Brain microvascular endothelial cell (primary cell): ENCODE data around the gene MRPL33.
A peak's percentile ranks its signal among the peaks of the same experiment; 100 is the strongest.

Experiments
- DNase-seq: peaks from one replicate; pipeline ENCODE4 v3.0.0-alpha.2; 2020
- H3K27ac ChIP-seq: fragments of 250-450 bp; sonication (Bioruptor Pico); 2 replicates; pipeline ENCODE4 v1.5.1; 2020; ENCODE audit warnings: mild to moderate bottlenecking, moderate library complexity
- H3K27me3 ChIP-seq: fragments of 250-450 bp; sonication (Bioruptor Pico); replicated peaks from 2 replicates; pipeline ENCODE4 v1.5.1; 2020; ENCODE audit warnings: mild to moderate bottlenecking
- H3K36me3 ChIP-seq: fragments of 250-450 bp; sonication (Bioruptor Pico); replicated peaks from 2 replicates; pipeline ENCODE4 v1.5.1; 2020; ENCODE audit warnings: mild to moderate bottlenecking
- H3K4me3 ChIP-seq: 2 replicates; pipeline ENCODE4 v1.5.1; 2011; ENCODE audit warnings: low read depth, mild to moderate bottlenecking, control low read depth, low read length, moderate library complexity
- in situ Hi-C: cut with HindIII; loops from 2 replicates; pipeline ENCODE4 v1.10.0; 2017; ENCODE audit warnings: low sequenced_read_pairs, low pct_ligation_motif_present
- TF ChIP-seq, protein P1 (sequence below): IDR thresholded peaks from 2 replicates; pipeline ENCODE4 v1.5.1; 2011; ENCODE audit warnings: low read depth, mild to moderate bottlenecking, moderate library complexity, low read length, control low read depth, inconsistent platforms; ENCODE audit errors: missing control alignments

The MRPL33 gene

DNA sequence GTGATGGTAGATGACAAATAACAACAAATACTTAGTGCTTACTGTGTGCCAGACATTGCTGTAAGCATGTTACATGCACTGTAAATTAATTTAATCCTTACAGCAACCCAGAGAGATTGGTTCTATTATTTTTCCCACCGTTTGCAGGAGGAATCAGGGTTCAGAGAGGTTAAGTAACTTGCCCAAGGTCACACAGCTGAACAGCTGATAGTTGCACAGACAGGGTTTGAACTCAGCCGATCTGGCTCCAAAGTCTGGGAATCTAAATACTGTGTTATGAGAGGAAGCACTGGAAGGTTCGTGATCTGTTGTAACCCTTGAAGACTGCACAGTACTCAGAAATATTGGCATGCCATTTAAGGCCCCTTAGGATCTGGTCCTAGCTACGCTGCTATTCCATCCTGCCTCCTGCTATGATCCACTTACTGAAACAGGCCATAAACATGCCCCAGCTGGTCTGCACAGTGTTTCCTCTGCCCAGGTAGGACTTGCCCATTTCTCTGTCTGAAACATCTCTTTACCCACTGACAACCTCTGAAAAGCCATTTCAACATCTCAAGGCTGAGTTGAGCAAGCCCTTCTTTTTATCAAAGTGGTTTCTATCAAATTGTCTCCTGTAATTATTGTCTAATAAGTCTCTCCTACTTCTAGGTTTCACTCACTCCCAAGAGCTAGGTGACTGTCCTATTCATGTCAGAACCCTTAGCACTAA lies 40.4 kb upstream of the MRPL33 start:
- in situ Hi-C loops = no loop called here
- TF ChIP-seq, protein P1, sequence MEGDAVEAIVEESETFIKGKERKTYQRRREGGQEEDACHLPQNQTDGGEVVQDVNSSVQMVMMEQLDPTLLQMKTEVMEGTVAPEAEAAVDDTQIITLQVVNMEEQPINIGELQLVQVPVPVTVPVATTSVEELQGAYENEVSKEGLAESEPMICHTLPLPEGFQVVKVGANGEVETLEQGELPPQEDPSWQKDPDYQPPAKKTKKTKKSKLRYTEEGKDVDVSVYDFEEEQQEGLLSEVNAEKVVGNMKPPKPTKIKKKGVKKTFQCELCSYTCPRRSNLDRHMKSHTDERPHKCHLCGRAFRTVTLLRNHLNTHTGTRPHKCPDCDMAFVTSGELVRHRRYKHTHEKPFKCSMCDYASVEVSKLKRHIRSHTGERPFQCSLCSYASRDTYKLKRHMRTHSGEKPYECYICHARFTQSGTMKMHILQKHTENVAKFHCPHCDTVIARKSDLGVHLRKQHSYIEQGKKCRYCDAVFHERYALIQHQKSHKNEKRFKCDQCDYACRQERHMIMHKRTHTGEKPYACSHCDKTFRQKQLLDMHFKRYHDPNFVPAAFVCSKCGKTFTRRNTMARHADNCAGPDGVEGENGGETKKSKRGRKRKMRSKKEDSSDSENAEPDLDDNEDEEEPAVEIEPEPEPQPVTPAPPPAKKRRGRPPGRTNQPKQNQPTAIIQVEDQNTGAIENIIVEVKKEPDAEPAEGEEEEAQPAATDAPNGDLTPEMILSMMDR = no peak
- no peaks in the 10 kb centered on the region for H3K36me3 ChIP-seq
- no peak overlapping the region for H3K4me3 ChIP-seq
- no peaks in the 10 kb centered on the region for H3K27me3 ChIP-seq
- no peak overlapping the region for H3K27ac ChIP-seq
- DNase-seq = no peak

DNA sequence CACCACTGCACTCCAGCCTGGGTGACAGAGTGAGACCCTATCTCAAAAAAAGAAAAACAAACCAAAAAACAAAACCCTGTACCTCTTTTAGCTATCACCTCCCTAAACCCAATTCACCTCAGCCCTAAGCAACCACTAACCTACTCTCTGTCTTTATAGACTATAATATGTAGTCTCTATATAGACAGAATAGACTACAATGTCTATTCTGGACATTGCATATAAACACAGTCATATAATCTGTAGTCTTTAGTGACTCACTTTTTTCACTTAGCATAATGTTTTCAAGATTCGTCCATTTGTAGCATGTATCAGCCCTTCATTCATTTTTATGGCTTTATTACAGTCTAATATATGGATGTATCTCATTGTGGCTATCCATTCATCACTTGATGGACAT lies 37.2 kb upstream of the MRPL33 start:
- no peaks in the 10 kb centered on the region for H3K27me3 ChIP-seq
- in situ Hi-C loops = no loop called here
- no peak for DNase-seq
- H3K4me3 ChIP-seq = no peak overlapping the region
- no peak overlapping the region for H3K27ac ChIP-seq
- no peaks in the 10 kb centered on the region for H3K36me3 ChIP-seq
- TF ChIP-seq, protein P1 = no peak

DNA sequence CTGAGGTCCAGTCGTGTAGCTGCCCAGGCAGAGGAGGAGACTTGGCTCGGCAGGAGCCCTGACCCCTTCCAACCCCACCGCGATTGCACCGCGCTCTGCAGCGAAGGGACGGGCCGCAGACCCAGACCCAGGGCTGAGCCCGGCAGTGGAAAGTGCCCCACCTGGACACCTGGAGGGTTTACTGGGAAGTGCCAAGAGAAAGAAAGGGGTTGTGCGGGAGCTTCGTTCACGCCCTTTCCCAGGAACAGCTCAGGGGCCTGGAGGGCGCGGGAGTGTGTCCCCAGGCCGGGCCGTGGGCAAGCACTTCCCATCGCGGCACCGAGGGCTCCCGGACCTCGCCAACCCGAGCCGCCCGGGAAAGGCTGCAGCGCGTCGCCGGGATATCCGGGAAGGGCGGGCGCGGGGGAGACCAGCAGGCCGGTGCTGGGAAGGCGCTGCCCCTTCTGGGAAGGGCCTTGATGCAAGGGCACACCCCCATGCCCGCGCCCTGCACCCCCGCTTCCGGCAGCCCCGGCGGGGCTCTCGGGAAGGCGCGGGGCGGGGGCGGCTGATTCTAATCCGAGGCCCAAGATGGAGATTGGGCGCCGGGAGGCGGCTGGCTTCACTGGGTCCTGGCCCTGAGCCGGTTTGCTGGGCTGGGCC lies 36.1 kb upstream of the MRPL33 start:
- H3K27ac ChIP-seq = no peak overlapping the region
- TF ChIP-seq, protein P1 = no peak
- peak overlapping the region; percentile 46 for H3K4me3 ChIP-seq
- no peaks in the 10 kb centered on the region for H3K27me3 ChIP-seq
- peak; percentile 18 for DNase-seq
- no peaks in the 10 kb centered on the region for H3K36me3 ChIP-seq
- in situ Hi-C loops = no loop called here

DNA sequence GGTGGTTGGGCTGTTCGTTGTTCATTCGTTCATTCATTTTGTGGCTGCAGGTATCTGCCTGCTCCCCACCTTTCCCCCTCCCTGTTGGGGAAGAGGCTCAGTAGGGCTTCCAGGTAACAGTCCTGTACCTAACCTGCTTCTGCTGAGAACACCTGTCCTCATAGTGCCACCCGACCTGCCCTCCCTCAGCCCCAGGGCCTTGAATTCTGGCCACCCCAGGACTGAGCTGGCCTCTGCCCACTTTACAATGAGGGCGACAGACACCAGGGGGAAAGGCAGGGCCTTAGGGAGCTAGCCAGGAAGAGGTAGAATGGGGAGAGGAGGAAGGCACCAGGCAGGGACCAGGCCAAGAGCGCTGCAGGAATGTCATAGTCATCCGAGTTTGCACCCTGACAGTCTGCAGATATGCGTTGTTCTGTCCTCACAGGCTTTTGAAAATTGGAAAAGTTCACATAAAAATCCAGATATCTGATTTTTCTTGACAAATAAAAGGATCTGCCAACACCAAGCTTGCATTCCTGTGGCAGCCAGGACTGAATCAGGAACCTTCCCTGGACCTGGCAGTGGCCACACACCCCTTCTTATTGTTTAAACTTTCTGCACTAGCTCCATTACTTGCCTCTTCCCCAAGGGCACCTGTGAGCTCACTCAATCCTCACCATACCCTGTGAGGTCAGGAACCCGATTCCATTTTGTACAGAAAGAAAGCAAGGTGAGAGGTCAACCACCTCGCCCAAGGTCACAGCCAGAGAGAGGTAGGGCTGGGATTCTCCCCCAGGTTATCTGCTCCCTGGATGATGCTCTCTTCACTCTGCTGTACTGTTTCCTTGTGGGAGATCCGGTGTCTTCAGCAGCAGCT lies 35.3 kb upstream of the MRPL33 start:
- Histone ChIP-seq H3K27ac (no peak overlapping the region), H3K27me3 (no peaks in the 10 kb centered on the region), H3K4me3 (no peak overlapping the region), H3K36me3 (no peaks in the 10 kb centered on the region)
- no peak for DNase-seq
- in situ Hi-C loops = no loop called here
- TF ChIP-seq, protein P1 = no peak

DNA sequence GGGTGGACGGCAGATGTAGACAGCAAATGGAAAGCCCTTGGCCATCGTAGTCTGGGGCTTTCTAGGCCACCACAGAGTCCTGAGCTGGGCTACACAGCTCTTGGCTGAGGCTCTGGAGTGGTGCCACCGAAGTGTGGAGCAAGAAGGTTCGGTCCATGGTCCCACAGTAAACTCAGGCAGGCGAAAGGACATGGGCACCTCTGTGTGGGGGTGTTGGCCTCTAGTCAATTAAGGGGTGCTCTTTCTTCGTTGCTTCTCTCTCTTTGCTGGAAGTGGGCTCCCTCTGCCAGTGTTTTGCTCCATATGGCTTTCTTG lies 34.7 kb upstream of the MRPL33 start:
- no peak overlapping the region for H3K4me3 ChIP-seq
- H3K27me3 ChIP-seq = no peaks in the 10 kb centered on the region
- TF ChIP-seq, protein P1 = no peak
- no peaks in the 10 kb centered on the region for H3K36me3 ChIP-seq
- in situ Hi-C loops = no loop called here
- H3K27ac ChIP-seq = no peak overlapping the region
- no peak for DNase-seq
